ENCODE measurements around the gene LY6G5C. TPM values are rescaled to one million over a fixed set of nuclear protein-coding genes. Genes with fewer than 3 reads are reported as not detected.
A peak's percentile ranks its signal among the peaks of the same experiment; 100 is the strongest.

LY6G5C gene
- total and polyA plus RNA-seq, 2 of the 13 experiments (the other 11 are each of a cell fraction or from before 2014, with no cell fraction given) = 0.33 to 0.55 TPM

DNA sequence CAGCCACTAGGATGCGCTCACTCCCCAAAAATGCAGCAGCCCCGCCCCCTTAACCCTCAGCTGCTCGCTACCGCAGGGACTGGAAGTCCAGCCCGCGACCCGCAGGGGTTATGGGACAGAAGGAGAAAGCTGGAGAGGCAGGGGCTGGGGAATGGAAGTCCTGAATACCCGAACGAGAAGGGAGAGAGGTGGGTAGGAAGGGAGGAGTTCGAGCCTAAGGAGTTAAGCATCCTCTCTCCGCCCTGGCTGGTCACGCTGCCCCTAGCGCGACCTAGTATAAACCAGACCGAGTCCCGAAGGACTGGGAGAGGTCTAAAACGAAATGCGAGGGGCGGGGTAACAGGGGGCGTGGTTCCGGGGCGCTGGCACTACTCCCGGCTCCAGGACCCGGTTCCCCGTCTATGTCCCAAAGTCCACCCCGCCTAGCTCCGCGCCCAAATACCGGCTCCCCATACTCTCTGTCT, 48.7 kb upstream of the LY6G5C start (continued):
- TF ChIP-seq BCLAF1 (IDR thresholded peaks at IDR 0.05) (no peak), ZBTB42 (CRISPR knock-in tag; IDR thresholded peaks at IDR 0.05) (no peak), SALL2 (CRISPR knock-in tag; IDR thresholded peaks at IDR 0.05) (0 out of 2 replicates have a peak, but pooled peaks have one; percentile 49), POLR2A (IDR thresholded peaks at IDR 0.05; ENCODE audit: insufficient read depth in 1 of 2, low read depth in 2 of 2, low read length in 2 of 2) (peak in 1 of 2 experiments; percentile 74; a peak in 2 of 4 replicates), ZNF10 (CRISPR knock-in tag; IDR thresholded peaks at IDR 0.05; ENCODE audit: borderline replicate concordance, low read depth) (no peak), ZNF761 (CRISPR knock-in tag; conservative IDR thresholded peaks at IDR 0.05) (peak; percentile 70; the same call in 1 of the 2 replicates), ZNF343 (CRISPR knock-in tag; IDR thresholded peaks at IDR 0.05) (peak; percentile 68; the same call in 1 of the 2 replicates), SMAD3 (CRISPR knock-in tag; IDR thresholded peaks at IDR 0.05) (peak; percentile 78; the same call in 1 of the 2 replicates), ZKSCAN8 (CRISPR knock-in tag; IDR thresholded peaks at IDR 0.05; ENCODE audit: borderline replicate concordance) (peak; percentile 70; the same call in 1 of the 2 replicates), KDM5A (IDR thresholded peaks at IDR 0.05; ENCODE audit: borderline replicate concordance, low read length) (peak; percentile 74; the same call in 1 of the 2 replicates), PHF20 (CRISPR knock-in tag; IDR thresholded peaks at IDR 0.05) (no peak), HCFC1 (IDR thresholded peaks at IDR 0.05; ENCODE audit: low read depth, low read length) (0 out of 2 replicates have a peak, but pooled peaks have one; percentile 10), ZNF3 (CRISPR knock-in tag; IDR thresholded peaks at IDR 0.05) (no peak), SNAPC2 (CRISPR knock-in tag; IDR thresholded peaks at IDR 0.05) (0 out of 2 replicates have a peak, but pooled peaks have one; percentile 33), ZBTB7B (CRISPR knock-in tag; IDR thresholded peaks at IDR 0.05) (peak; percentile 90), ZNF430 (CRISPR knock-in tag; IDR thresholded peaks at IDR 0.05) (peak; percentile 77), TMF1 (CRISPR knock-in tag; IDR thresholded peaks at IDR 0.05; ENCODE audit: low read depth) (0 out of 2 replicates have a peak, but pooled peaks have one; percentile 8), MIER3 (CRISPR knock-in tag; IDR thresholded peaks at IDR 0.05; ENCODE audit: borderline replicate concordance) (peak; percentile 81), KDM4B (CRISPR knock-in tag; IDR thresholded peaks at IDR 0.05) (no peak), ZNF737 (CRISPR knock-in tag; IDR thresholded peaks at IDR 0.05; ENCODE audit: borderline replicate concordance) (no peak)
- TF ChIP-seq, protein P1, sequence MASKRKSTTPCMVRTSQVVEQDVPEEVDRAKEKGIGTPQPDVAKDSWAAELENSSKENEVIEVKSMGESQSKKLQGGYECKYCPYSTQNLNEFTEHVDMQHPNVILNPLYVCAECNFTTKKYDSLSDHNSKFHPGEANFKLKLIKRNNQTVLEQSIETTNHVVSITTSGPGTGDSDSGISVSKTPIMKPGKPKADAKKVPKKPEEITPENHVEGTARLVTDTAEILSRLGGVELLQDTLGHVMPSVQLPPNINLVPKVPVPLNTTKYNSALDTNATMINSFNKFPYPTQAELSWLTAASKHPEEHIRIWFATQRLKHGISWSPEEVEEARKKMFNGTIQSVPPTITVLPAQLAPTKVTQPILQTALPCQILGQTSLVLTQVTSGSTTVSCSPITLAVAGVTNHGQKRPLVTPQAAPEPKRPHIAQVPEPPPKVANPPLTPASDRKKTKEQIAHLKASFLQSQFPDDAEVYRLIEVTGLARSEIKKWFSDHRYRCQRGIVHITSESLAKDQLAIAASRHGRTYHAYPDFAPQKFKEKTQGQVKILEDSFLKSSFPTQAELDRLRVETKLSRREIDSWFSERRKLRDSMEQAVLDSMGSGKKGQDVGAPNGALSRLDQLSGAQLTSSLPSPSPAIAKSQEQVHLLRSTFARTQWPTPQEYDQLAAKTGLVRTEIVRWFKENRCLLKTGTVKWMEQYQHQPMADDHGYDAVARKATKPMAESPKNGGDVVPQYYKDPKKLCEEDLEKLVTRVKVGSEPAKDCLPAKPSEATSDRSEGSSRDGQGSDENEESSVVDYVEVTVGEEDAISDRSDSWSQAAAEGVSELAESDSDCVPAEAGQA (IDR thresholded peaks at IDR 0.05; ENCODE audit: low read depth) = no peak
- TF ChIP-seq, protein P1 (CRISPR knock-in tag; IDR thresholded peaks at IDR 0.05; ENCODE audit: borderline replicate concordance) = no peak
- TF ChIP-seq, protein P2, sequence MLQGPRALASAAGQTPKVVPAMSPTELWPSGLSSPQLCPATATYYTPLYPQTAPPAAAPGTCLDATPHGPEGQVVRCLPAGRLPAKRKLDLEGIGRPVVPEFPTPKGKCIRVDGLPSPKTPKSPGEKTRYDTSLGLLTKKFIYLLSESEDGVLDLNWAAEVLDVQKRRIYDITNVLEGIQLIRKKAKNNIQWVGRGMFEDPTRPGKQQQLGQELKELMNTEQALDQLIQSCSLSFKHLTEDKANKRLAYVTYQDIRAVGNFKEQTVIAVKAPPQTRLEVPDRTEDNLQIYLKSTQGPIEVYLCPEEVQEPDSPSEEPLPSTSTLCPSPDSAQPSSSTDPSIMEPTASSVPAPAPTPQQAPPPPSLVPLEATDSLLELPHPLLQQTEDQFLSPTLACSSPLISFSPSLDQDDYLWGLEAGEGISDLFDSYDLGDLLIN (CRISPR knock-in tag; IDR thresholded peaks at IDR 0.05; ENCODE audit: borderline replicate concordance) = no peak
